Measurements from ENCODE around the gene USP44. TPM values are rescaled to one million over a fixed set of nuclear protein-coding genes. Genes with fewer than 3 reads are reported as not detected.

The USP44 gene
- total and polyA plus RNA-seq, 2 of the 13 experiments (the other 11 are each of a cell fraction or from before 2014, with no cell fraction given) = 0.05 to 0.07 TPM

DNA sequence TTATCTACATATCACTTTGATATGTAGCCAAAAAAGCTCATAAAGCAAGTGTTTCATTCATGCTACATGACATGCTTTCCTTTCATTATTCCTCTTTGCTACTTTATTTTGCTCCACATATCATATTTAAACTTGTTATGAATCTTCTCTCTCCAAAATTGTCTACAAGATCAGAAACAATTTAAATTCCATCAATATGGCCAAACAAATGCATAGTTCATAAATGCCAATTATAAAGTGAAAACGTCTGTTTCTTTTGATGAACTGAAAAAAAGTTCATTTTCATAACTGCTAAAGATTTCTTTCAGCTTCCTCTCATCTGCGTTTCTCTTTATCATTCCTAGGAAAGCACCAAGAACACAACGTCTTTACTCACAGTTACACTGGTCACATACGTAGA, 22.8 kb downstream of the USP44 start (continued):
- TF ChIP-seq SIN3A (IDR thresholded peaks at IDR 0.05; ENCODE audit: borderline replicate concordance, low read depth, low read length) = no peak
- TF ChIP-seq, protein P1, sequence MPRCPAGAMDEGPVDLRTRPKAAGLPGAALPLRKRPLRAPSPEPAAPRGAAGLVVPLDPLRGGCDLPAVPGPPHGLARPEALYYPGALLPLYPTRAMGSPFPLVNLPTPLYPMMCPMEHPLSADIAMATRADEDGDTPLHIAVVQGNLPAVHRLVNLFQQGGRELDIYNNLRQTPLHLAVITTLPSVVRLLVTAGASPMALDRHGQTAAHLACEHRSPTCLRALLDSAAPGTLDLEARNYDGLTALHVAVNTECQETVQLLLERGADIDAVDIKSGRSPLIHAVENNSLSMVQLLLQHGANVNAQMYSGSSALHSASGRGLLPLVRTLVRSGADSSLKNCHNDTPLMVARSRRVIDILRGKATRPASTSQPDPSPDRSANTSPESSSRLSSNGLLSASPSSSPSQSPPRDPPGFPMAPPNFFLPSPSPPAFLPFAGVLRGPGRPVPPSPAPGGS (CRISPR knock-in tag; IDR thresholded peaks at IDR 0.05) = no peak
- TF ChIP-seq, protein P2, sequence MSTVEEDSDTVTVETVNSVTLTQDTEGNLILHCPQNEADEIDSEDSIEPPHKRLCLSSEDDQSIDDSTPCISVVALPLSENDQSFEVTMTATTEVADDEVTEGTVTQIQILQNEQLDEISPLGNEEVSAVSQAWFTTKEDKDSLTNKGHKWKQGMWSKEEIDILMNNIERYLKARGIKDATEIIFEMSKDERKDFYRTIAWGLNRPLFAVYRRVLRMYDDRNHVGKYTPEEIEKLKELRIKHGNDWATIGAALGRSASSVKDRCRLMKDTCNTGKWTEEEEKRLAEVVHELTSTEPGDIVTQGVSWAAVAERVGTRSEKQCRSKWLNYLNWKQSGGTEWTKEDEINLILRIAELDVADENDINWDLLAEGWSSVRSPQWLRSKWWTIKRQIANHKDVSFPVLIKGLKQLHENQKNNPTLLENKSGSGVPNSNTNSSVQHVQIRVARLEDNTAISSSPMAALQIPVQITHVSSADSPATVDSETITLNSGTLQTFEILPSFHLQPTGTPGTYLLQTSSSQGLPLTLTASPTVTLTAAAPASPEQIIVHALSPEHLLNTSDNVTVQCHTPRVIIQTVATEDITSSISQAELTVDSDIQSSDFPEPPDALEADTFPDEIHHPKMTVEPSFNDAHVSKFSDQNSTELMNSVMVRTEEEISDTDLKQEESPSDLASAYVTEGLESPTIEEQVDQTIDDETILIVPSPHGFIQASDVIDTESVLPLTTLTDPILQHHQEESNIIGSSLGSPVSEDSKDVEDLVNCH (CRISPR knock-in tag; IDR thresholded peaks at IDR 0.05) = no peak
- TF ChIP-seq ASH2L (IDR thresholded peaks at IDR 0.05; ENCODE audit: insufficient read length, low read depth, low read length) = no peak
- TF ChIP-seq ZNF383 (CRISPR knock-in tag; IDR thresholded peaks at IDR 0.05; ENCODE audit: borderline replicate concordance) = no peak
- no peak for TF ChIP-seq PHF21A (CRISPR knock-in tag; IDR thresholded peaks at IDR 0.05)
- no peak for TF ChIP-seq ZNF12 (CRISPR knock-in tag; IDR thresholded peaks at IDR 0.05)
- TF ChIP-seq ZNF775 (CRISPR knock-in tag; IDR thresholded peaks at IDR 0.05; ENCODE audit: borderline replicate concordance) = no peak
- no peak for TF ChIP-seq TBX2 (CRISPR knock-in tag; IDR thresholded peaks at IDR 0.05; ENCODE audit: borderline replicate concordance)
- no peak for TF ChIP-seq ZNF674 (CRISPR knock-in tag; IDR thresholded peaks at IDR 0.05; ENCODE audit: low read depth)
- no peak for TF ChIP-seq TAF15 (IDR thresholded peaks at IDR 0.05; ENCODE audit: low read depth, low read length, poor library complexity, severe bottlenecking)

Measured in HepG2 (cell line).